Loucy (cell line): ENCODE data around the gene PAM.

Experiments
- H2AFZ ChIP-seq: fragments of 200-600 bp; sonication (generic); 2 replicates; pipeline ENCODE4 v1.6.0; 2016; ENCODE audit warnings: antibody characterized with exemption, mild to moderate bottlenecking, low read length, moderate library complexity
- H3F3A ChIP-seq: fragments of 200-600 bp; 2 replicates; pipeline ENCODE4 v1.6.0; 2016; ENCODE audit warnings: antibody characterized with exemption, low read depth, mild to moderate bottlenecking
- H3K27me3 ChIP-seq: fragments of 200-600 bp; sonication (generic); 2 replicates; pipeline ENCODE4 v1.6.1; 2014; ENCODE audit warnings: low read length, mild to moderate bottlenecking; ENCODE audit not compliant: insufficient read depth, poor library complexity, severe bottlenecking
- H3K36me3 ChIP-seq: fragments of 200-600 bp; sonication (generic); 2 replicates; pipeline ENCODE4 v1.6.1; 2016; ENCODE audit warnings: low read length; ENCODE audit not compliant: insufficient read depth
- H3K4me1 ChIP-seq: fragments of 200-600 bp; sonication (generic); 2 replicates; pipeline ENCODE4 v1.5.1; 2014; ENCODE audit warnings: low read length, mild to moderate bottlenecking; ENCODE audit not compliant: insufficient read depth, poor library complexity, severe bottlenecking
- H3K4me2 ChIP-seq: fragments of 200-600 bp; sonication (generic); 2 replicates; pipeline ENCODE4 v1.6.0; 2014; ENCODE audit warnings: antibody characterized with exemption, low read length, low read depth, mild to moderate bottlenecking; ENCODE audit not compliant: poor library complexity, severe bottlenecking
- H3K4me3 ChIP-seq: fragments of 200-600 bp; sonication (generic); 2 replicates; pipeline ENCODE4 v1.5.1; 2014; ENCODE audit warnings: low read length, mild to moderate bottlenecking, mixed read lengths; ENCODE audit not compliant: poor library complexity, severe bottlenecking
- H3K79me2 ChIP-seq: fragments of 200-600 bp; sonication (generic); 2 replicates; pipeline ENCODE4 v1.6.1; 2014; ENCODE audit warnings: low read length; ENCODE audit not compliant: insufficient read depth
- H3K9ac ChIP-seq: fragments of 200-600 bp; sonication (generic); 2 replicates; pipeline ENCODE4 v1.6.0; 2014; ENCODE audit warnings: mild to moderate bottlenecking, low read depth, low read length, moderate library complexity; ENCODE audit not compliant: poor library complexity, severe bottlenecking
- H3K9me2 ChIP-seq: fragments of 200-600 bp; sonication (generic); replicated peaks from 2 replicates; pipeline ENCODE4 v1.6.1; 2016; ENCODE audit warnings: low read depth, low read length, mixed read lengths
- H3K9me3 ChIP-seq: fragments of 200-600 bp; sonication (generic); 2 replicates; pipeline ENCODE4 v1.6.1; 2014; ENCODE audit warnings: mild to moderate bottlenecking, antibody characterized with exemption, low read length, low read depth; ENCODE audit not compliant: insufficient read depth
- H4K20me1 ChIP-seq: fragments of 200-600 bp; sonication (generic); 2 replicates; pipeline ENCODE4 v1.6.0; 2014; ENCODE audit warnings: antibody characterized with exemption, low read length, mild to moderate bottlenecking; ENCODE audit not compliant: insufficient read depth, poor library complexity, severe bottlenecking
- CTCF ChIP-seq: fragments of 200-600 bp; sonication (generic); conservative IDR thresholded peaks from 2 replicates; pipeline ENCODE4 v1.5.1; 2014; ENCODE audit warnings: mild to moderate bottlenecking, antibody characterized with exemption, low read length
- EZH2phosphoT487 ChIP-seq: fragments of 200-600 bp; IDR thresholded peaks from 2 replicates; pipeline ENCODE4 v1.6.1; 2018; ENCODE audit warnings: antibody characterized with exemption, mild to moderate bottlenecking, moderate library complexity, borderline replicate concordance

PAM gene

GRCh38 chr5:102754767-102755431 lies at the start of gene PAM:
Gene PAM (plus strand): TSS chr5:102755305. CDS start chr5:102866196, 110,891 bp downstream.
- no peak for TF ChIP-seq CTCF
- no peak for TF ChIP-seq EZH2phosphoT487
- Histone ChIP-seq H3K4me1 (peaks cover 11% of the 10 kb centered on the region), H4K20me1 (no peaks in the 10 kb centered on the region), H3K9me2 (no peaks in the 10 kb centered on the region), H3K79me2 (peaks cover 35% of the 10 kb centered on the region; the same call in 1 of the 2 replicates), H3K4me2 (peak within 1 kb of the TSS; percentile 78), H3F3A (no peaks in the 10 kb centered on the region), H2AFZ (peak within 1 kb of the TSS; percentile 88), H3K9me3 (no peaks in the 10 kb centered on the region), H3K36me3 (no peaks in the 10 kb centered on the region), H3K4me3 (peak within 1 kb of the TSS; percentile 95), H3K9ac (peak within 1 kb of the TSS; percentile 90), H3K27me3 (no peaks in the 10 kb centered on the region)

DNA sequence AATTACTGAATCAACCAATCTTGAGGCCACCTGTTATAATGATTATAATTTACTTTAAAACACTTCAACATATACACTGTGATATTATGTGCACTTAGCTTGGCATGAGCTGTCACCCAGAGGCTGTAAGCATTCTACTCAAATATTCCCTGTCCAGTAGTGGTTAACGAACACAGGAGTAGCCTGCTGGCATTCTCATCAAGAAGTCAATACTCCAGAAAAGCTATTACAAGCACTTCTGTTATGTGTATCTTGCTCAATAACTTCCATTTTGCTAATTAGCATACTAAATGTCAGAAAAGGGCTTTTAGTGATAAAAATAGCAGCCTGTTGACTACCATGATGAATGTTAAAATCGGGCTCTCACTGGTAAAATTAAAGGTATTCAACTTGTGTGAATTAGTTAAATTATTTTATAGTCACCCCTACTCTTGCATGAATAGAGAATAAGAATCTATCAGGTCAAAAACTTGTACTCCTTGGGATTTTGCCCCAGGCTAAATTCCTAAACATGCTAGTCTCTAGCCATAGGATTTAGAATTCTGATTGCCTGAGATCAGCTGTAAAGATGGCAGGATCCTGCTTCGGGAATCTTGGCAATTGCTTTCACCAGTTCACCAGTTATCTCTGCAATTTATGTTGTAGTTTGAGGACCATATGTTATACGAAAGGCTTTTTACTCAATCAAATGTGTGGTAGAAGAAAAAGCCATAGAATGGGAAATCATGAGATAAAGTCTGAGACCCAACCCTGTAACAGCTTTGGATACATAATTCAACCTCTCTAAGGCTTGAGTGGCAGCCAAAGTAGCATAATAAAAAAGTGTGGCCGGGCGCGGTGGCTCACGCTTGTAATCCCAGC lies 43.4 kb upstream of the PAM start:
- H2AFZ ChIP-seq, result no peak overlapping the region
- TF ChIP-seq CTCF (no peak), EZH2phosphoT487 (no peak)
- H3K4me3 ChIP-seq, result no peak overlapping the region
- H3K9me2 ChIP-seq, result no peaks in the 10 kb centered on the region
- H3K9ac ChIP-seq, result no peak overlapping the region
- H3K36me3 ChIP-seq, result no peaks in the 10 kb centered on the region
- no peak overlapping the region for H3K4me2 ChIP-seq
- H3F3A ChIP-seq, result no peaks in the 10 kb centered on the region
- H3K79me2 ChIP-seq, result no peaks in the 10 kb centered on the region
- H4K20me1 ChIP-seq, result no peaks in the 10 kb centered on the region
- H3K4me1 ChIP-seq, result peaks cover 7% of the 10 kb centered on the region
- no peaks in the 10 kb centered on the region for H3K9me3 ChIP-seq
- no peaks in the 10 kb centered on the region for H3K27me3 ChIP-seq

- Histone ChIP-seq H3K4me1 (peaks cover 7% of the 10 kb centered on the region), H4K20me1 (no peaks in the 10 kb centered on the region), H2AFZ (no peak overlapping the region), H3K4me2 (peak overlapping the region; percentile 1), H3K9me2 (no peaks in the 10 kb centered on the region), H3K9ac (no peak overlapping the region), H3K27me3 (no peaks in the 10 kb centered on the region), H3K9me3 (no peaks in the 10 kb centered on the region), H3K4me3 (no peak overlapping the region), H3K79me2 (no peaks in the 10 kb centered on the region), H3K36me3 (no peaks in the 10 kb centered on the region), H3F3A (no peaks in the 10 kb centered on the region)
- TF ChIP-seq CTCF, result no peak
- TF ChIP-seq EZH2phosphoT487, result no peak
These were observed 41.8 kb upstream of the PAM start for GRCh38 chr5:102713278-102713677.
